Measurements from ENCODE around the gene RNU1-4.
A peak's percentile ranks its signal among the peaks of the same experiment; 100 is the strongest.
"Not testable (repeated sequence)": the region's sequence is repeated elsewhere in the genome, so short reads cannot be mapped to it uniquely, and the experiment has no call there.

The RNU1-4 gene

GRCh38 chr1:16709659-16710087 is 30.6 kb upstream of the RNU1-4 start:
- DNase-seq: peak; percentile 1

GRCh38 chr1:16710618-16711017 is 29.7 kb upstream of the RNU1-4 start:
- peak; percentile 9 for DNase-seq

DNA sequence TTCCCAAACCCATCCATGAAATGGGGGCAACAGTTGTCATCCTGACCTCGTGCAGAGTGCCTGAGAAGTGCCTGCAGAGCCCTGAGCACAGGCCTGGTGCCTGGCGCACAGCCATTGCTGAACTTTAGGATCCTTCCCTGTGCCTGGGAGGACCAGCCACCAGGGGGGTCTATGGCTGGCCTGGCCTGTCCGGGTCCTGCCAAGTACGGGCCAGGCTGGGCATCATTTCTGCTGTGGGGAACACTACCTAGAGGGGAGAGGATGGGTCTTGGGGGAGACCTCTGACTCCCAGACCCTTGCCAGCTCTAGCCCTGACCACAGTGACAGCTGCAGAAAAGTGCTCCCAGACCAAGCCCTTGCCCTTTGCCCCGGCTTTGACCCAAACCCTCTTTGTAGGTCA is 28.2 kb upstream of the RNU1-4 start:
- DNase-seq: not testable (repeated sequence)

DNA sequence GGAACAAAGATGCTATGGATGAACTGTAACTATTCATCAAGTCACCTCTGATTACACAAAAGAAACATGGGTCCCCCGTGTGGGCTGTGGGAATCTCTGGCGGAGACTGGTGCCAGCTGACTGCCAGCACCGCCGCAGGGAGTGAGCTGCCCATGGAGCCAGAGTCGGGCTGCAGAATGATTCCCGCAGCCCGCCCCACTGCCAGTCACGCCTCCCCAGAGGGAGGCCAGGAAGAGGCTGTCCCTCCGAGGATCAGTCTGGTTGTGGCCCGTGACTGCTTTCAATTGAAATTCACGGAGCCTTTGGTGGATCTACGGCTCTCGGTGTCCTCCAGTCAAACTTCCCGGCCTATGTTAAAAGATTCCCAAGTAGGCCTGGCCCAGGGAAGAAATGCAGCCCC is 27.7 kb upstream of the RNU1-4 start:
- DNase-seq: peak; percentile 24

- not testable (repeated sequence) for DNase-seq
These were observed 27.3 kb upstream of the RNU1-4 start for GRCh38 chr1:16712984-16713383.

- DNase-seq: not testable (repeated sequence)
These were observed 26.8 kb upstream of the RNU1-4 start for GRCh38 chr1:16713480-16713879.

DNA sequence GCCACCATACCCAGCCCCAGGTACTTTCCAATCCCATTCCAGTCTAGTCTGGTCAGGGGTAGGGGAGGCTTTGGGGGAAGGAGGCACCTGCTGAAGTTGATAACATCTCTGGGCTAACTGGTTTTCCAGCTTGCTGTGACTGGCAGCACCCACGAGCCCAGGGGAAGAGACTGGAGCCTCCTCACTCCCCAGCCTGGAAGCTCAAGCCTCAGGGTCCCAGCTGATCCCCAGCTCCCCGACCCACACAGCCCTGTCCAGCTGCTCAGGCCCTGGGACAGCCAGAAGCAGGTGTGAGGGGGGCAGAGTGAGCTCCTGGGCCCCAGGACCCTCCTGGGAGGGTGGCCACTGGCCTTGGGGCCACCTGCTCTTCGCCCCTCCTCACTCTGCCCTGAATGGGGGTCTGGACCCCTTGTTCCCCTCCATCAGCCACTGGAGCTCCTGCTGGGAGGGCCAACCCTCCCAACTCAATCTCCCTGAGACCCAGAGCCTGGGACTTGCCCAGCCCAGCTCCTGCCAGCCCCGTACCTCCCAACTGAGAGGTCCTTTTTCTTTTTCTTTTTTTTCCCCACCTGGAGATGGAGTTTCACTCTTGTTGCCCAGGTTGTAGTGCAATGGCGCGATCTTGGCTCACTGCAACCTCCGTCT is 23.5 kb upstream of the RNU1-4 start:
- DNase-seq: peak; percentile 13

DNA sequence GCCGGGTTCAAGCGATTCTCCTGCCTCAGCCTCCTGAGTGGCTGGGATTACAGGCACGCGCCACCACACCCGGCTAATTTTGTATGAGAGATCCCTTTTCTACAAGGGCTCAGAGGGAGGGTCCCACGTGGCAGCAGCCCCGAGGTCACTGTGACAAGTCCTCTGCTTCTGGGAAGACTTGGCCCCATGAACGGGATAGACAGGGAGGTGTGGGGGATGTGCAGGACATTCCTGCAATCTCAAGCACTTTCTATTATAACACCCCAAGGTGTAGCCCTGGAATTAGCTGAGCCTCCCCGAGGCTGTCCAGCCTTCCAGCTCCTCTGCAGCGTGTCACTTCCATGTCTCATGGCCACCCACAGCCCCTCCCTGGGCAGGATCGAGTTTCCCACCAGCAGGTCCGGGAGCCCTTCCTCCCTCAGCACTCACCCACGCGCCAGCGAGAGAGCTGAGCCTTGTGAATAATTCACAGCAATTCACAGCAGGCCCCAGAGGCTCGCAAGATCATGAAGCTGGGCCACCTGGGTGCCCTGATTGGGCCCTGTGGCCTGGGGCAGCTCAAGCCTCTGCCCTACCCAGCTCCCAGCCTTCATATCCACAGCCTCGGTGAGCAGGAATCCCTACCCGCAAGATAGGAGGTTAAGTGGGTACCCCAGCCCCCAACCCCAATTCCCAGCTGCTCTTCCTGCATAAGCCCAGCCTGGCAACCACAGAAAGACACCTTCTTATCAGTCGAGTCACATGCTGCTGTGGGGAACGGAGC is 22.8 kb upstream of the RNU1-4 start:
- peak; percentile 40 for DNase-seq

DNA sequence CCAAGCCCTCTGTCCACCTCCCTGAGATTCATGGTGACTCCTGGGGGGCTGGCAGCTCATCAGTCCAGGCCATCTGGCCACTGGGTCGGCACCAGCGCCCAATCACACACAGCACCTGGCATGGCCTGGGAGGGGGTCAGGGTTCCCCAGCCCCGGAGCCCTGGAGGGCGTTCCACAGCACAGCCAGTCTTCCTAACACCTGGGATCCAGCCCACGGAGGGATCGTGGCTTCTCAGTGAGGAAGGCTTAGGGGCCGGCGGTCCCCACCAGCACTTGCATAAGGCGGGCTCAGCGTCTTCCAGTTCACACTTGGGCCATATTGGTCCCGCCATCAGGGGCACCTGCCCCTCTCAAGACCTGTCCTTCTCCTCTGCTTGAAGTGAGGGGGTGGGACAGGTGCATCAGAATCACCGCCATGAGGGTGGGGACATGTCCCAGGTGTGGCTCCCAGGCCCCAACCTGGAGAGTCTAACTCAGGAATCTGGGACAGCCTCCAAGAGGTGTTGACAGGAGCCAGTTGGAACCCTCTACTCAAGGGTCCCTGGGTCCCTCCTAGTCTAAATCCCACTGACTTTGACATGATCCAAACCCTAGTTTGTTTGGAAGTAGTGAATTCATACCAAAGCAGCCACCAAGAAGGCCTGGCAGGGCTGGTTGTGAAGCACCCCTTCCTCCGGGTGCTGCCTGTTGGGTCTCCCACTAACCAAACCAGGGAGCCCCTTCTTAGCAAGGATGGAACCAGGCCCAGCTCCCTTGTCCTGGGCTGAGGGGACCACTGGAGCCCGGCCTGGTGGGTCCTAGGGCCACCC is 22.0 kb upstream of the RNU1-4 start:
- peak; percentile 26 for DNase-seq

- DNase-seq: peak; percentile 19
These were observed 21.3 kb upstream of the RNU1-4 start for GRCh38 chr1:16718908-16719533.

DNA sequence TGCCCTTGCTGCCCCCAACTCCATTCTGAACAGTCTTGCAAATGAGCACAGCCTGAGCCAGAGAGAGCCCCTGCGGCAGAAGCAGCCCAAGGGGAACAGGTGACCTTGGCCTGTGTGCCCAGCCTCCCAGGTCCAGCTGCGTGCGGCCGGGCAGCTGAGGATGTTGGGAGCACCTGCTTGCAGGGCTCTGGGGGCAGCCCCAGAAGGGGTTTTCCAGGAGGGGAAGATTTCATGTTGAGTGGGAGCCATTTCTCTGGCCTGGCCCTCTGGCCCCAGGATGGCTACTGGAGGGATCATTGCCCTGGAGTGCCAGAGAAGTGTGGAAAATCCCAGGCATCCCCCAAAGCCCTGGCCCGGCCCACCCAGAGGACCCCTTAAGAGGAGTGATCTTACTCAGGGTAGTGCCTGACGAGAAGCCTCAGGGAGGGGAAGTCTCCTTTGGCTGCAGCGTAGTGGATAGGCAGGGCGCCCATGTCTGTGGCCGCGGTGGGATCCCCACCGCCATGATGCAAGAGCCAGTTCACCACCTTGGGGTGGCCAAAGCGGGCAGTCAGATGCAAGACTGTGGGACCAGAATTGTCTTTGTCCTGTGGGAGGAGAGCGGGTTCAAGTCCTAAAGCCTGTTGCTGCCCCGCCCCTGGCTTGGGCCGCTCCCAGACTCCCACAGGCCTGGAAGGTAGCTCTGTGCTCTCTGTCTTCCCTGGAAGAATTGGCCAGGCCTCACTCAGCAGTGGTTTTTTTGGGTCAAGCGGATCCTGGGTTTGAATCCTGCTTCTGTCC is 20.6 kb upstream of the RNU1-4 start:
- peak; percentile 16 for DNase-seq

GRCh38 chr1:16720351-16721223 is 19.7 kb upstream of the RNU1-4 start:
- DNase-seq: peak; percentile 12

DNA sequence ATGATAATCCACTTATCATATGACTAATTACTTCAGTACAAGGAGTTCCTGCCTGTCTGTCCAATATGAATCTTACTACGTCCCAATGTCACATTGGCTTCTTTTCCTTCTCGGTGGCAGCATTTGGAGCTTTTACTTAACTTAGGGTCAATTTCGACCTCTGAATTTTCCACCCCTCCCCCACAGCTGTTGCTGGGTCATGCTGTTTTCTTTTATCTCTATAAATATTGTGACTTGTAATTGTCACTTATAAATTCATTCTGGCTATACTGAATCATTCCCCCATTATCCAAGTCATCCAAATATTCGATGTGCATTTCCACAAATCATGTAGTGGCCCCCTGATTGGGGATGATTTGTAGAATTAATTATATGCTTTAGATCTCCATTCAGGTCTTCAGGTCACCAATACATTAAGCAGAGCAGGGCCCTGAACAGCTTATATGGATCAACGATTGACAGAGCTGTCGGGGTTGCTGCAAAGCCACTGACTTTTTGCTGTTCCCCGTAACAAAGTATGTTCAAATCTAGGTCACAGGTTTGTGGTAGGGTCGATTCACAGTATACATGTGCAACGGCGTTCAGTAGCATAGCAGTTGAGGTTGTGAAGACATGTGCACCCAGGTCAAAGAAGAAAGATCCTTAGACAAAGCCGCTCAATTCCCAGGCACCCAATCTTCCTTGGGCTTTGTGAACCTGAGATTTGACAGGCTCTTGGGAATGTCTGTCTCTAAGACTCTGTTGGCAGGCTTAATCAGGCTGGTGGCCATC is 18.3 kb upstream of the RNU1-4 start:
- DNase-seq: peak; percentile 10

GRCh38 chr1:16724718-16725438 is 15.4 kb upstream of the RNU1-4 start:
- DNase-seq: peak; percentile 35

GRCh38 chr1:16725439-16726245 is 14.7 kb upstream of the RNU1-4 start:
- not testable (repeated sequence) for DNase-seq

DNA sequence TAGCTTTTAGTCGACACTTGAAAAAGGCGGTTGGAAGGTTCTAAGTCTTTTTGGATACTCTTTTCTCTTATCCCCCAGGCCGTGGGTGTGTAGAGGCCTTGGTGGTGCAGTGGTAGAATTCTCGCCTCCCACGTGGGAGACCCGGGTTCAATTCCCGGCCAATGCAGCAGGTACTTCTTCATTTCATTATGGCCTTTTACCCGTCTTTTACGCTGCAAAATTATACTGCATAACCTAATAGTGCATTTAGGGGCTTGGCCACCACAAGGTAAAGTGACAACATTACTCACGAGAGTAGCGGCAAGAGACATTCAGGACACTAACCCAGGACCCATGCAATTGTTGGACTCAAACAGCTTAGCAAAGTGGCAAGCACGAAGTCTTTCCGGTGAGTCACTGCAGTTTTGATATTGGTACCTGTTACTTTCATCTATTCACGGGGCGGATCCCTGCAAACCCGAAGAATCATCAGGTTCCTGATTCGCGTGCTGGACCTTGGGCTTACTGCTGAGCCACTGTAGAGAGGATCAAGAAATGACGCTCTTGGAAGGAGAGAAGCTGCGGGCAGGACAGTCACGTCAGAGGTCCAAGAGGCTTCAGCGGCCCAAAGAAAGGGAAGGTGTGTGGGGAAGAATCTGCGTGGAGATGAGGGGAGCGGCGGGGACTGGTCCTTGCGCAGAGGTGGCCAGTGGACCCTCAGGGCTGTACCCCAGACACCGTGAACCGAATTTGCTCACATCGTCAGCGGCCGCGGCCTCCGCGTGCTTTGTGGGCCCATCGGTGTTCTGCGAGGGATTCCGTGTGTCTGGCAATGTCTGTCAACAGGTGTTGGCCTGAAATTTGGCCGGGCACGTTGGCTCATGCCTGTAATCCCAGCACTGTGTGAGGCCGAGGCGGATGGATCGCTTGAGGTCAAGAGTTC is 12.9 kb upstream of the RNU1-4 start:
- peak; percentile 30 for DNase-seq

DNA sequence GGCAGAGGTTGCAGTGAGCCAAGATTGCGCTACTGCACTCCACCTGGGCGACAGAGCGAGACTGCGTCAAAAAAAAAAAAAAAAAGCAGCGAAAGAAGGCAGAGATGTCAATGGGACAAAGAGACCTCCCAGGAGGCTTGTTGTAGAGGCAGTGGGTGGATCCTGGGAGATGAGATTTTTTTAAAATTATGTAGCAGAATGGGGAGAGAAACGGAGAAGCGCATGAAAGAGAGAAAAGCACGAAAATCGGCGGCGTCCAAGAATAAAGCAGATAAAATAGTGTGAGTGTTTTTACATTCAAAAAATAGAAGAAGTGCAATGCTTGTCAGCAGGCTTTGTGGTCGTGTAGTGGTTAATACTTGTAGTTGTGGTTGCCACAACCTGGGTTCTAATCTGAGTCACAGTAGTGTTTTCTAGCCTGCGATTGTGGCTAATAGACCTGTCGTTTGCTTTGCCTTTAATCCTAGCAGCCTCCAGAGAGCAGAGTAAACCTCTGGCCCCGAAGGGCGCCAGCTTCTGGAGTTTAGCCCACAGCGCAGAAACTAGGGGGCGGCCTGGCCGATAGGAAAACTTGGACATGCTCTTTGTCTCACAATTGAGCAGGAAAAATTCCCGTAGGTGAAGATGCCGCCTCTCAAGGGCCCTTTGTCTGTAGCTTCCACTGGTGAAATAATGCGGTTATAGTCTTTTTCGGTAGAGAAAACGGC is 11.9 kb upstream of the RNU1-4 start:
- DNase-seq: peak; percentile 15

Data from femur (tissue), 1 donor.